GM12878 (cell line): ENCODE results near the gene HCRT. TPM values are rescaled to one million over a fixed set of nuclear protein-coding genes. Genes with fewer than 3 reads are reported as not detected.

Source experiments
- ATAC-seq: fragments of 200-7000 bp; cut with Tn5 transposase; 3 replicates; pipeline ENCODE4 v1.9.1; 2020; ENCODE audit warnings: mild to moderate bottlenecking, moderate library complexity
- BruUV-seq: library from RNA; stranded (reverse); fragments of 400-500 nt; replicated peaks from 2 replicates; lab custom pipeline; 2021; lab: Mats Ljungman, UMichigan
- CTCF ChIA-PET: fragments of 300-600 bp; sonication (Branson Sonifier 250); formaldehyde crosslinking; extraction: SDS; loops from one replicate; lab custom pipeline; 2021; ENCODE audit warnings: inconsistent platforms; lab: Yijun Ruan, JAX
- POLR2A ChIA-PET: fragments of 350-600 bp; formaldehyde crosslinking; extraction: SDS; loops from one replicate; lab custom pipeline; 2021; ENCODE audit warnings: inconsistent platforms; lab: Charles Lee
- RAD21 ChIA-PET: fragments of 300-600 bp; sonication (Branson Sonifier 250); formaldehyde crosslinking; loops from one replicate; lab custom pipeline; 2023; ENCODE audit warnings: antibody characterized with exemption; ENCODE audit not compliant: unreplicated experiment; lab: Charles Lee
- SMC1A ChIA-PET: fragments of 300-600 bp; sonication (Branson Sonifier 250); formaldehyde crosslinking; loops from one replicate; lab custom pipeline; 2023; ENCODE audit not compliant: unreplicated experiment, uncharacterized antibody; lab: Charles Lee
- DNase-seq: peaks from one replicate; pipeline ENCODE4 v3.0.0-alpha.2; 2011; ENCODE audit warnings: low read depth, low spot score
- FAIRE-seq: peaks from 3 replicates; lab custom pipeline; 2011; peaks lifted over from hg19 to GRCh38; lab: Jason Lieb, UNC
- H2AFZ ChIP-seq: 2 replicates; pipeline ENCODE4 v1.6.0; 2011; ENCODE audit warnings: low read depth, low read length, control low read depth; ENCODE audit not compliant: control insufficient read depth
- H3K27ac ChIP-seq: 2 replicates; pipeline ENCODE4 v1.5.1; 2011; ENCODE audit warnings: control low read depth; ENCODE audit not compliant: control insufficient read depth, insufficient read depth
- H3K27me3 ChIP-seq, 2 experiments: replicated peaks in 1 of 2; 2 replicates each; pipeline versions ENCODE4 v1.6.0 to v1.6.1; 2011; ENCODE audit warnings: low read length in 1 of 2; ENCODE audit not compliant: control insufficient read depth in 2 of 2, insufficient read depth in 2 of 2
- H3K36me3 ChIP-seq, 2 experiments: 2 replicates each; pipeline ENCODE4 v1.5.1; 2011; ENCODE audit warnings: low read length in 1 of 2; ENCODE audit not compliant: control insufficient read depth in 2 of 2, insufficient read depth in 2 of 2
- H3K4me1 ChIP-seq: 2 replicates; pipeline ENCODE4 v1.6.1; 2011; ENCODE audit warnings: mild to moderate bottlenecking, low read length, moderate library complexity, mixed read lengths; ENCODE audit not compliant: control insufficient read depth, insufficient read depth
- H3K4me2 ChIP-seq: 2 replicates; pipeline ENCODE4 v1.6.0; 2011; ENCODE audit warnings: control low read depth; ENCODE audit not compliant: control insufficient read depth, insufficient read depth
- H3K4me3 ChIP-seq: fragments of 200-600 bp; sonication (generic); 2 replicates; pipeline ENCODE4 v1.5.1; 2016
- H3K79me2 ChIP-seq: 2 replicates; pipeline ENCODE4 v1.6.0; 2011; ENCODE audit warnings: low read length; ENCODE audit not compliant: control insufficient read depth, insufficient read depth
- H3K9ac ChIP-seq: 2 replicates; pipeline ENCODE4 v1.8.0; 2011; ENCODE audit warnings: low read length, control low read depth, mixed read lengths; ENCODE audit not compliant: control insufficient read depth, insufficient read depth
- H3K9me3 ChIP-seq: replicated peaks from 3 replicates; pipeline ENCODE4 v1.5.1; 2011; ENCODE audit warnings: mild to moderate bottlenecking, low read length; ENCODE audit not compliant: control insufficient read depth, insufficient read depth
- H4K20me1 ChIP-seq: 2 replicates; pipeline ENCODE4 v1.6.0; 2011; ENCODE audit not compliant: control insufficient read depth, insufficient read depth
- ATF7 ChIP-seq: fragments of 450-650 bp; IDR thresholded peaks from 2 replicates; pipeline ENCODE4 v1.6.1; 2016; ENCODE audit warnings: low read depth, mild to moderate bottlenecking
- BCL3 ChIP-seq: IDR thresholded peaks from 2 replicates; pipeline ENCODE4 v1.6.1; 2011; ENCODE audit warnings: borderline replicate concordance, low read depth, mild to moderate bottlenecking, moderate library complexity, low read length; ENCODE audit not compliant: insufficient read depth, poor library complexity, severe bottlenecking
- CBX5 ChIP-seq: sonication (generic); IDR thresholded peaks from 2 replicates; pipeline ENCODE4 v1.6.1; 2016; ENCODE audit warnings: low read depth, moderate library complexity, mild to moderate bottlenecking, inconsistent platforms
- CEBPB ChIP-seq, 2 experiments: fragments of 150-350 bp in 1 of 2; IDR thresholded peaks; 2 replicates each; pipeline ENCODE4 v1.6.1; 2012 to 2014; ENCODE audit warnings: low read depth in 2 of 2, low read length in 2 of 2, borderline replicate concordance in 1 of 2, inconsistent platforms in 1 of 2
- EED ChIP-seq: sonication (generic); IDR thresholded peaks from 2 replicates; pipeline ENCODE4 v1.6.1; 2016; ENCODE audit warnings: antibody characterized with exemption, low read depth
- EZH2 ChIP-seq: IDR thresholded peaks from 2 replicates; pipeline ENCODE4 v1.6.1; 2012; ENCODE audit warnings: low read depth, mild to moderate bottlenecking, control low read depth, inconsistent platforms, low read length, borderline replicate concordance; ENCODE audit not compliant: control insufficient read depth
- KAT2A ChIP-seq: conservative IDR thresholded peaks from 2 replicates; pipeline ENCODE4 v1.6.1; 2011; ENCODE audit warnings: low read depth, low read length; ENCODE audit not compliant: control insufficient read depth
- MTA2 ChIP-seq: fragments of 450-650 bp; IDR thresholded peaks from 2 replicates; pipeline ENCODE4 v1.6.1; 2016; ENCODE audit warnings: low read depth, mild to moderate bottlenecking, moderate library complexity
- PML ChIP-seq: IDR thresholded peaks from 2 replicates; pipeline ENCODE4 v1.6.1; 2012; ENCODE audit warnings: low read length, inconsistent platforms
- SRF ChIP-seq, 2 experiments: IDR thresholded peaks; 2 replicates each; pipeline ENCODE4 v1.6.1; 2011; ENCODE audit warnings: low read depth in 2 of 2, low read length in 2 of 2, mild to moderate bottlenecking in 1 of 2, moderate library complexity in 1 of 2
- STAT3 ChIP-seq: IDR thresholded peaks from 2 replicates; pipeline ENCODE4 v1.6.1; 2011; ENCODE audit warnings: low read depth, low read length, improper control_type of control experiment
- WRNIP1 ChIP-seq: IDR thresholded peaks from 2 replicates; pipeline ENCODE4 v1.6.1; 2011; ENCODE audit warnings: low read depth, low read length, improper control_type of control experiment, borderline replicate concordance
- ZNF24 ChIP-seq: fragments of 450-650 bp; IDR thresholded peaks from 2 replicates; pipeline ENCODE4 v1.6.1; 2017; ENCODE audit warnings: antibody characterized with exemption, mild to moderate bottlenecking
- WGBS: methylation state at CpG from one replicate; pipeline ENCODE4 v1.1.6; 2016; ENCODE audit warnings: low lambda C conversion rate; ENCODE audit not compliant: insufficient replicate concordance, insufficient coverage; ENCODE audit errors: missing lambda C conversion rate; 5-methylcytosine and 5-hydroxymethylcytosine counted together
- in situ Hi-C: fragments of 300-500 bp; cut with MboI; formaldehyde crosslinking; loops from 9 replicates; pipeline ENCODE4 v1.14.3; 2018; ENCODE audit warnings: mixed read lengths
- intact Hi-C: fragments of 100-400 bp; cut with micrococcal nuclease; formaldehyde crosslinking; loops from one replicate; pipeline ENCODE4 v1.14.2; 2022; ENCODE audit not compliant: unreplicated experiment
- polyA plus RNA-seq, 11 experiments: library from polyadenylated mRNA; depleted of rRNA in 4 of 11; unstranded in 6 of 11; stranded (reverse) in 5 of 11; fragments of >200 nt; fragmentation: Nextera tagmentation in 4 of 11; fragmentation: Illumina TruSeq in 1 of 11; extraction: Ambion mirVana in 4 of 11; extraction: Trizol in 1 of 11; gene quantifications; 1 replicate in 1 of 11; 2 replicates in 10 of 11; pipeline versions ENCODE4 v1.2.1 to v1.2.3, GENCODE V29; 2011 to 2016; ENCODE audit warnings: inconsistent platforms in 2 of 11, missing spikeins in 2 of 11, low read depth in 1 of 11
- total RNA-seq, 4 experiments: library from RNA; depleted of rRNA in 3 of 4; stranded (reverse); fragments of >200 nt in 3 of 4; fragmentation: Illumina TruSeq in 1 of 4; extraction: Trizol in 1 of 4; gene quantifications; 2 replicates each; pipeline versions ENCODE4 v1.2.1 to v1.2.3, GENCODE V29; 2013 to 2021
- TF ChIP-seq, protein P1 (sequence below): fragments of 450-650 bp; IDR thresholded peaks from 2 replicates; pipeline ENCODE4 v1.6.1; 2016; ENCODE audit warnings: mild to moderate bottlenecking, moderate library complexity, borderline replicate concordance

Gene HCRT
- total and polyA plus RNA-seq, 10 of the 15 experiments (the other 5 are each of a cell fraction or from before 2014, with no cell fraction given): 0.41 TPM; not detected in 9

DNA sequence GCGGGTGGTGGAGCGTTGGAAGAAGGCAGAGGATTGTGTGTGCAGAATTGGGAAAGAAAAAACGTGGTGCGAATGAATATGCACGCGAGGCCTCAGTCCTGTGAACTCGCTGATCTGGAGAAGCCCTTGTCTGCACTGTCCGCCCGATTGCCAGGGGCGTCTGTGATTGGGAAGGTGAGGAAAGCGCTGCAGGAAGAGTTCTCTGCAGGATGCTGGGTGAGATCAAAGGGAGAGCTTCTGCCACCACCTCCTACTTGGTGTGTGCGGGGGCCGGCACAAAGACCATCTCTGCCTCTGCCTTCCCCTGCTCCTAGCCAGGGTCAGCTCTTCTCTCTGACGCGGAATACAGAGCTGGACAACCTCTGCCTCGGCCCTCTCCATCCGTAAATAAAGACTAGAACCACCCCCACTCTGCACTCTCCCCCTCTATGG lies 29.6 kb downstream of the HCRT start:
- 71% methylated on average over 17 of the region's 17 CpGs for WGBS
- no peak for ATAC-seq
- CTCF ChIA-PET: interaction anchor here (2.6 kb wide), 1 partner anchor 26 kb away, joined by 9 read pairs; the partner anchor contains the start of gene KCNH4
- SMC1A ChIA-PET: interaction anchor here (0.7 to 1.3 kb wide), 2 partner anchors 26 to 187 kb away, joined by 3 to 4 read pairs; no protein-coding TSS in a partner anchor
- BruUV-seq: no TSS peak
- 0 out of 4 replicates have a peak, but pooled peaks cover 0 to 4% of the 10 kb centered on the region in 2 experiments for H3K36me3 ChIP-seq
- H3K27me3 ChIP-seq: no peaks in the 10 kb centered on the region
- RAD21 ChIA-PET: no interaction called here
- H3K27ac ChIP-seq: no peak overlapping the region
- no peak for DNase-seq
- H3K4me1 ChIP-seq: peaks cover 5% of the 10 kb centered on the region
- H3K9me3 ChIP-seq: no peaks in the 10 kb centered on the region
- no peak overlapping the region for H2AFZ ChIP-seq
- in situ Hi-C loops: no loop called here
- H3K9ac ChIP-seq: no peak overlapping the region; the same call in 1 of the 2 replicates
- H4K20me1 ChIP-seq: no peaks in the 10 kb centered on the region
- POLR2A ChIA-PET: interaction anchor here (0.6 to 2.2 kb wide), 3 partner anchors 11 to 23 kb away, joined by 3 to 6 read pairs (median 3); no protein-coding TSS in a partner anchor
- H3K4me3 ChIP-seq: peak overlapping the region; percentile 61; the same call in 1 of the 2 replicates
- TF ChIP-seq STAT3 (no peak), SRF (IDR thresholded peaks at IDR 0.05; ENCODE audit: low read depth in 2 of 2, low read length in 2 of 2) (no peak), CBX5 (no peak), ATF7 (no peak), BCL3 (no peak), ZNF24 (no peak), EZH2 (no peak), WRNIP1 (no peak), MTA2 (no peak), KAT2A (no peak), EED (no peak), PML (no peak), CEBPB (IDR thresholded peaks at IDR 0.05; ENCODE audit: borderline replicate concordance in 1 of 2, low read depth in 2 of 2, low read length in 2 of 2) (no peak)
- TF ChIP-seq, protein P1, sequence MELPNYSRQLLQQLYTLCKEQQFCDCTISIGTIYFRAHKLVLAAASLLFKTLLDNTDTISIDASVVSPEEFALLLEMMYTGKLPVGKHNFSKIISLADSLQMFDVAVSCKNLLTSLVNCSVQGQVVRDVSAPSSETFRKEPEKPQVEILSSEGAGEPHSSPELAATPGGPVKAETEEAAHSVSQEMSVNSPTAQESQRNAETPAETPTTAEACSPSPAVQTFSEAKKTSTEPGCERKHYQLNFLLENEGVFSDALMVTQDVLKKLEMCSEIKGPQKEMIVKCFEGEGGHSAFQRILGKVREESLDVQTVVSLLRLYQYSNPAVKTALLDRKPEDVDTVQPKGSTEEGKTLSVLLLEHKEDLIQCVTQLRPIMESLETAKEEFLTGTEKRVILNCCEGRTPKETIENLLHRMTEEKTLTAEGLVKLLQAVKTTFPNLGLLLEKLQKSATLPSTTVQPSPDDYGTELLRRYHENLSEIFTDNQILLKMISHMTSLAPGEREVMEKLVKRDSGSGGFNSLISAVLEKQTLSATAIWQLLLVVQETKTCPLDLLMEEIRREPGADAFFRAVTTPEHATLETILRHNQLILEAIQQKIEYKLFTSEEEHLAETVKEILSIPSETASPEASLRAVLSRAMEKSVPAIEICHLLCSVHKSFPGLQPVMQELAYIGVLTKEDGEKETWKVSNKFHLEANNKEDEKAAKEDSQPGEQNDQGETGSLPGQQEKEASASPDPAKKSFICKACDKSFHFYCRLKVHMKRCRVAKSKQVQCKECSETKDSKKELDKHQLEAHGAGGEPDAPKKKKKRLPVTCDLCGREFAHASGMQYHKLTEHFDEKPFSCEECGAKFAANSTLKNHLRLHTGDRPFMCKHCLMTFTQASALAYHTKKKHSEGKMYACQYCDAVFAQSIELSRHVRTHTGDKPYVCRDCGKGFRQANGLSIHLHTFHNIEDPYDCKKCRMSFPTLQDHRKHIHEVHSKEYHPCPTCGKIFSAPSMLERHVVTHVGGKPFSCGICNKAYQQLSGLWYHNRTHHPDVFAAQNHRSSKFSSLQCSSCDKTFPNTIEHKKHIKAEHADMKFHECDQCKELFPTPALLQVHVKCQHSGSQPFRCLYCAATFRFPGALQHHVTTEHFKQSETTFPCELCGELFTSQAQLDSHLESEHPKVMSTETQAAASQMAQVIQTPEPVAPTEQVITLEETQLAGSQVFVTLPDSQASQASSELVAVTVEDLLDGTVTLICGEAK: no peak
- H3K79me2 ChIP-seq: peaks cover 36% of the 10 kb centered on the region
- H3K4me2 ChIP-seq: peak overlapping the region; percentile 76
- no peak for FAIRE-seq
- intact Hi-C loops: no loop called here
